ENCODE measurements around the gene SYTL4.
"Not testable (repeated sequence)": the region's sequence is repeated elsewhere in the genome, so short reads cannot be mapped to it uniquely, and the experiment has no call there.

SYTL4 gene

DNA sequence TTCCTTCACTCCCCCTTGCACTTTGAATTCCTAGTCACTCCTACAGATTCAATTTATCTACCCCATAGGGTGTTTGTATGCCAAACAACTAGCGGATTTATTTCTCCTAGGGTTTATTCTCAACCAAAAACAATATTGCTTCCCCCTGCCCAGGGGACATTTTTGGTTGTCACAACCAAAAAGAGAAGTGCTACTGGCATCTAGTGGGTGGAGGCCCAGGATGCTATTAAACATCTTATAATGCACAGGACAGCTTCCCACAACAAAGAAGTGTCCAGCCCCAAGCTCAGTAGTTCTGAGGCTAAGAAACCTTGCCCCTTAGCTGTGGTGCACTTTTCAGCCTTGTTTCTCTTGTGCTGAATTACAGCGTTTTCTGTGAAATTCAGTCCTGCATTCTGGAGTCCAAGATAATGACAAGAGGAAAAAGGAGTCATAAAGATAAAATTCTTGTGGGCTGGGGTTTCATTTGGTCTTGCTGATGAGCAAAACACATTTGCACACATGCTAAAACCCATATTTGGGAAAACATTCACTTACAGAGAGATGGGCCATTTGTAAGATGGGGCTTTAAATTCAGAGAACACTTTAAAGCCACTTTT lies 11.2 kb upstream of the SYTL4 start:
- TF ChIP-seq, protein P1, sequence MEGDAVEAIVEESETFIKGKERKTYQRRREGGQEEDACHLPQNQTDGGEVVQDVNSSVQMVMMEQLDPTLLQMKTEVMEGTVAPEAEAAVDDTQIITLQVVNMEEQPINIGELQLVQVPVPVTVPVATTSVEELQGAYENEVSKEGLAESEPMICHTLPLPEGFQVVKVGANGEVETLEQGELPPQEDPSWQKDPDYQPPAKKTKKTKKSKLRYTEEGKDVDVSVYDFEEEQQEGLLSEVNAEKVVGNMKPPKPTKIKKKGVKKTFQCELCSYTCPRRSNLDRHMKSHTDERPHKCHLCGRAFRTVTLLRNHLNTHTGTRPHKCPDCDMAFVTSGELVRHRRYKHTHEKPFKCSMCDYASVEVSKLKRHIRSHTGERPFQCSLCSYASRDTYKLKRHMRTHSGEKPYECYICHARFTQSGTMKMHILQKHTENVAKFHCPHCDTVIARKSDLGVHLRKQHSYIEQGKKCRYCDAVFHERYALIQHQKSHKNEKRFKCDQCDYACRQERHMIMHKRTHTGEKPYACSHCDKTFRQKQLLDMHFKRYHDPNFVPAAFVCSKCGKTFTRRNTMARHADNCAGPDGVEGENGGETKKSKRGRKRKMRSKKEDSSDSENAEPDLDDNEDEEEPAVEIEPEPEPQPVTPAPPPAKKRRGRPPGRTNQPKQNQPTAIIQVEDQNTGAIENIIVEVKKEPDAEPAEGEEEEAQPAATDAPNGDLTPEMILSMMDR (conservative IDR thresholded peaks at IDR 0.05; ENCODE audit: low read depth, low read length), result no peak
- Histone ChIP-seq H3K9ac (no peak overlapping the region), H2AFZ (ENCODE audit: low read depth) (no peak overlapping the region), H3K36me3 (ENCODE audit: insufficient read depth) (no peaks in the 10 kb centered on the region), H3K27ac (no peak overlapping the region), H3K79me2 (ENCODE audit: insufficient read depth, low read depth) (no peaks in the 10 kb centered on the region), H3K27me3 (ENCODE audit: insufficient read depth, low read depth) (no peaks in the 10 kb centered on the region), H3K4me1 (ENCODE audit: low read depth, poor library complexity, severe bottlenecking) (no peaks in the 10 kb centered on the region), H3K4me2 (no peak overlapping the region), H3K4me3 (IDR thresholded peaks at IDR 0.05; ENCODE audit: insufficient read depth, low read depth, low read length) (no peak overlapping the region), H4K20me1 (ENCODE audit: insufficient read depth) (no peaks in the 10 kb centered on the region)

DNA sequence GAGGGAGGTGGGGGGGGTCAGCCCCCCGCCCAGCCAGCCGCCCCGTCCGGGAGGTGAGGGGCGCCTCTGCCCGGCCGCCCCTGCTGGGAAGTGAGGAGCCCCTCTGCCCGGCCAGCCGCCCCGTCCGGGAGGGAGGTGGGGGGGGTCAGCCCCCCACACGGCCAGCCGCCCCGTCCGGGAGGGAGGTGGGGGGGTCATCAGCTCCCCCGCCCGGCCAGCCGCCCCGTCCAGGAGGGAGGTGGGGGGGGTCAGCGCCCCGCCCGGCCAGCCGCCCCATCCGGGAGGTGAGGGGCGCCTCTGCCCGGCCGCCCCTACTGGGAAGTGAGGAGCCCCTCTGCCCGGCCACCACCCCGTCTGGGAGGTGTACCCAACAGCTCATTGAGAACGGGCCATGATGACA lies 7.9 kb downstream of the SYTL4 start:
- not testable (repeated sequence) for H3K79me2 ChIP-seq (ENCODE audit: insufficient read depth, low read depth); H3K27me3 ChIP-seq (ENCODE audit: insufficient read depth, low read depth); H2AFZ ChIP-seq (ENCODE audit: low read depth); H3K4me2 ChIP-seq; H3K4me3 ChIP-seq (IDR thresholded peaks at IDR 0.05; ENCODE audit: insufficient read depth, low read depth, low read length); H3K4me1 ChIP-seq (ENCODE audit: low read depth, poor library complexity, severe bottlenecking); H3K27ac ChIP-seq; H3K36me3 ChIP-seq (ENCODE audit: insufficient read depth); H4K20me1 ChIP-seq (ENCODE audit: insufficient read depth); H3K9ac ChIP-seq

DNA sequence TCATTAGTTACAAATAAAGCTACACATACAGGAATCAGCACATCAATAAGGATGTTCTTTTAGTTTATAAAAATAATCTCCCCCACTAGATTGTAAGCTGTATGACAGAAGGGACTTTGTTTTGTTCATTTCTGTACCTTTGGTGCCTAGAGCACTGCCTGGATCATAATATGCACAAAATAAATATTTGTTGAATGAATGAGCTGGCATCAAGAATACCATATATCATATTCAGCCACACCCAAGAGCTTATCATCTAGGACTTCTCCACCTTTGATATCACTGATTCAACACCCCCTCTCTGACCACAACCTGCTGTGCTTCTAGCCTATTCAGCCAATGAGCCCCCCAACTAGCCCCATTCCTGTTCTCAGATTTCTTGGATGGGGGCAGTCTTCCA lies 10.6 kb downstream of the SYTL4 start:
- Histone ChIP-seq H3K36me3 (ENCODE audit: insufficient read depth) (no peaks in the 10 kb centered on the region), H3K79me2 (ENCODE audit: insufficient read depth, low read depth) (no peaks in the 10 kb centered on the region), H4K20me1 (ENCODE audit: insufficient read depth) (no peaks in the 10 kb centered on the region), H3K4me3 (IDR thresholded peaks at IDR 0.05; ENCODE audit: insufficient read depth, low read depth, low read length) (no peak overlapping the region), H3K27ac (no peak overlapping the region), H3K4me1 (ENCODE audit: low read depth, poor library complexity, severe bottlenecking) (no peaks in the 10 kb centered on the region), H2AFZ (ENCODE audit: low read depth) (no peak overlapping the region), H3K27me3 (ENCODE audit: insufficient read depth, low read depth) (no peaks in the 10 kb centered on the region), H3K4me2 (no peak overlapping the region), H3K9ac (no peak overlapping the region)
- TF ChIP-seq, protein P1 (conservative IDR thresholded peaks at IDR 0.05; ENCODE audit: low read depth, low read length), result no peak

DNA sequence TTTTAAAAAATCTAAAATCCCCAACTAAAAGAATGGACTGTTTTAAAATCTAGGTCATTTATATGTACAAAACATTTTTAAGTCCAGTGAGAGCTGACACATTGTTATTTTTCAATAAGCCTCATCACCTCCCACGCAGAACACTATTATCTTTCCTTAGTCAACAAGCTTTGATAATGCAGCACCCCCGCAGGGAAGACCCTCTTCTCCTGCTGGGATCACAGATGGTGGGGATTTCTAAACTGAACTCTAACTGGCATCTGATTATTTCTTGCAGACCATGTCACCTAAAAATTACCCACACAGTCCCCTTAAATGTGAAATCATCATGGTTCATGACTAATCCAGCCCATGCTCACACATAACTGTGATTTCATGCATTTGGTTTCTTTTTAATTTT lies 11.6 kb downstream of the SYTL4 start:
- no peaks in the 10 kb centered on the region for H3K36me3 ChIP-seq (ENCODE audit: insufficient read depth)
- no peaks in the 10 kb centered on the region for H3K27me3 ChIP-seq (ENCODE audit: insufficient read depth, low read depth)
- H3K27ac ChIP-seq, result no peak overlapping the region
- no peaks in the 10 kb centered on the region for H3K4me1 ChIP-seq (ENCODE audit: low read depth, poor library complexity, severe bottlenecking)
- no peaks in the 10 kb centered on the region for H4K20me1 ChIP-seq (ENCODE audit: insufficient read depth)
- no peak overlapping the region for H3K4me3 ChIP-seq (IDR thresholded peaks at IDR 0.05; ENCODE audit: insufficient read depth, low read depth, low read length)
- no peak overlapping the region for H3K9ac ChIP-seq
- TF ChIP-seq, protein P1 (conservative IDR thresholded peaks at IDR 0.05; ENCODE audit: low read depth, low read length), result no peak
- H2AFZ ChIP-seq (ENCODE audit: low read depth), result no peak overlapping the region
- H3K4me2 ChIP-seq, result no peak overlapping the region
- no peaks in the 10 kb centered on the region for H3K79me2 ChIP-seq (ENCODE audit: insufficient read depth, low read depth)

DNA sequence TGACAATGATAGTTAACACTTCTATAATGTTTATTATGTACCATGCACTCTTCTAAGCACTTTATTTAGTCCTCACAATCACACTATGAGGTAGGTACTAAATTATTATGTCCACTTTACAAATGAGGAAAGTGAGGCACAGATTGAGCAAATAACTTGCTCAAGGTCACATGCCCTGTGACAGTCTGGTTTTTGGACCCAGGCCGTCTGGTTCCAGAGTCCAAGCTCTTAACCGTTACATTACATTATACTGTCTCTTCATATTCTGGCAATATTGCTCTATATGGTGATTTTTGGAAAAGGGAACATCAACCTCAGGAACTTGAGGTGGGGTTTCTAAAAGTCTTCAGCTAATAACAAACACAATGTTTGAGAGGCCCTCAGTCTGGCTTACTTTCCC lies 12.8 kb downstream of the SYTL4 start:
- H2AFZ ChIP-seq (ENCODE audit: low read depth), result no peak overlapping the region
- no peak overlapping the region for H3K4me3 ChIP-seq (IDR thresholded peaks at IDR 0.05; ENCODE audit: insufficient read depth, low read depth, low read length)
- H3K4me1 ChIP-seq (ENCODE audit: low read depth, poor library complexity, severe bottlenecking), result no peaks in the 10 kb centered on the region
- H4K20me1 ChIP-seq (ENCODE audit: insufficient read depth), result no peaks in the 10 kb centered on the region
- H3K27ac ChIP-seq, result no peak overlapping the region
- no peaks in the 10 kb centered on the region for H3K36me3 ChIP-seq (ENCODE audit: insufficient read depth)
- TF ChIP-seq, protein P1 (conservative IDR thresholded peaks at IDR 0.05; ENCODE audit: low read depth, low read length), result no peak
- no peaks in the 10 kb centered on the region for H3K79me2 ChIP-seq (ENCODE audit: insufficient read depth, low read depth)
- no peak overlapping the region for H3K9ac ChIP-seq
- no peak overlapping the region for H3K4me2 ChIP-seq
- no peaks in the 10 kb centered on the region for H3K27me3 ChIP-seq (ENCODE audit: insufficient read depth, low read depth)
